RWPE1 (cell line): ENCODE results near the gene ST3GAL6.

ENCODE experiments used
- CTCF ChIA-PET: fragments of 350-600 bp; sonication (Branson Sonifier 250); formaldehyde crosslinking; extraction: SDS; loops from one replicate; lab custom pipeline; 2021; lab: Yijun Ruan, JAX
- POLR2A ChIA-PET: fragments of 400-600 bp; formaldehyde crosslinking; extraction: SDS; loops from one replicate; lab custom pipeline; 2020; ENCODE audit warnings: antibody characterized with exemption; ENCODE audit not compliant: low non-redundant PET; lab: Yijun Ruan, JAX
- DNase-seq: peaks from one replicate; pipeline ENCODE4 v3.0.0; 2012; ENCODE audit warnings: low spot score
- H3K27ac ChIP-seq: fragments of 450-650 bp; 2 replicates; pipeline ENCODE4 v1.5.1; 2017
- TF ChIP-seq, protein P1 (sequence below): fragments of 450-650 bp; conservative IDR thresholded peaks from 2 replicates; pipeline ENCODE4 v1.5.1; 2017; ENCODE audit warnings: low read depth, mild to moderate bottlenecking

The ST3GAL6 gene

DNA sequence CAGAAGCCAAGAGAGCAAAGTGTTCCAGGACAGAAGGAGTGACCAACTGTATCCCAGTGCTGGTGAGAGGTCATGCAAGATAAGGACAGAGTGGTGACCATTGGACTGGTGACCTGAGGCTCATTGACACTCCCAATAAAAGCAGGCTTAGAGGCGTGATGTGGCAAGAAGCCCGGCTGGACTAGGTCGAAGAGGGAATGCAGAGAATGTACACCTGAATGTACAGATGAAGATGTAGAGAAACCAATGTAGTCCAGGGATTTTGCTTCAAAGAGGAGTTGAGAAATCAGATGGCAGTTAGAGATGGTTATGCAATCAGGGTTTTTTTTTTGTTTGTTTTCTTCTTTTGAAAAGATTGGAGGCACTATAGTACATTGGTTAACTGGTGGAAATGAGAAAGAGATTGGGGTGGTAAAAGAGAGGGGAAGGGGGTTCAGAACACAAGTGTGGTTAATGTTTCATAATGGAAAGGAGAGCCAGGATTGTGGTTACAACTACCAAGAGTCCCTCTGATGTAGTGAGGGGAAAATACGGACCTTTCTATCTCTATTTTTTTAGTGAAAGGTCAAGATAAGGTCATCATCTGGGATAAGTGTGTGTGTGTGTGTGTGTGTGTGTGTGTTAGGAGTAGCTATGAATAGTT lies 23.3 kb downstream of the ST3GAL6 start:
- TF ChIP-seq, protein P1, sequence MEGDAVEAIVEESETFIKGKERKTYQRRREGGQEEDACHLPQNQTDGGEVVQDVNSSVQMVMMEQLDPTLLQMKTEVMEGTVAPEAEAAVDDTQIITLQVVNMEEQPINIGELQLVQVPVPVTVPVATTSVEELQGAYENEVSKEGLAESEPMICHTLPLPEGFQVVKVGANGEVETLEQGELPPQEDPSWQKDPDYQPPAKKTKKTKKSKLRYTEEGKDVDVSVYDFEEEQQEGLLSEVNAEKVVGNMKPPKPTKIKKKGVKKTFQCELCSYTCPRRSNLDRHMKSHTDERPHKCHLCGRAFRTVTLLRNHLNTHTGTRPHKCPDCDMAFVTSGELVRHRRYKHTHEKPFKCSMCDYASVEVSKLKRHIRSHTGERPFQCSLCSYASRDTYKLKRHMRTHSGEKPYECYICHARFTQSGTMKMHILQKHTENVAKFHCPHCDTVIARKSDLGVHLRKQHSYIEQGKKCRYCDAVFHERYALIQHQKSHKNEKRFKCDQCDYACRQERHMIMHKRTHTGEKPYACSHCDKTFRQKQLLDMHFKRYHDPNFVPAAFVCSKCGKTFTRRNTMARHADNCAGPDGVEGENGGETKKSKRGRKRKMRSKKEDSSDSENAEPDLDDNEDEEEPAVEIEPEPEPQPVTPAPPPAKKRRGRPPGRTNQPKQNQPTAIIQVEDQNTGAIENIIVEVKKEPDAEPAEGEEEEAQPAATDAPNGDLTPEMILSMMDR, result no peak
- H3K27ac ChIP-seq, result 0 out of 2 replicates have a peak overlapping the region, but pooled peaks have one; percentile 34
- DNase-seq, result no peak
- POLR2A ChIA-PET, result no interaction called here
- CTCF ChIA-PET, result no interaction called here

DNA sequence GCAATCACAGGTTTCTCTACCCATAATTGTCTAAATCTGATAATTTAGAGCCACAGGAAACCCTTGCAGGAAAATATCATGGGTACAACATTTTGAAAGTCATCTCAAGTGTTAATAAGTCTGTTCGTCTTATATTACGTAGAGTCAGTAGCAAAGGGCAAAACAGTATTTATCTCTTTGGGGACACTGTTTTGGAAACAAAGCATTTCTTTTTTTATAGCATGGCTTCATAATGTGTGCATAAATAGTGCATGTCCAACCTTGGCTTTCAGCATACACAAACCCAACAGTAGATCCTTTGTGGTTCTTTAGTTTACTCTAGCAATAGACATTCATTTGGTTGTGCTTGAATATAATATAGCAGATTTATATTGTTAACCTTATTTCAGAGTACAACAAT lies 24.0 kb downstream of the ST3GAL6 start:
- no peak overlapping the region for H3K27ac ChIP-seq
- TF ChIP-seq, protein P1, result no peak
- CTCF ChIA-PET, result no interaction called here
- POLR2A ChIA-PET, result no interaction called here
- DNase-seq, result no peak

DNA sequence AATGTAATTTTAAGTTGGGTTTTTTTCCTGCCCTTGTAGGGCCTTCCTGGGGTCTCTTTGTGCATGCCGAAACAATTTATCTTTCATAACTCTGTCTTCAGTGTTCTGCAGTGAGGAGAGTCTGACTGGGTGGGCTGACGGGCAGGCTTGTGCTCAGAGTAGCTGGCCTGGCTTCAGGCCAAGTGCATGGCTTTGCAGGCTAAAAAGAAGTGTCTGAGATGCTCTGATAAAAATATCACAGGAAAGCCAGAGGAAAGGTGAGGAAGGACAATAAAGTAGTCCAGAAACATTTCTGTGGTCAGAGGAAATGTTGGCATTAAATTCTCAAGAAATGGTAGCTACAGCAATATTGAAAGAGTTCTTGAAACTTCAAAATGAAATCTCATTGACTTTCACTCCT lies 25.5 kb downstream of the ST3GAL6 start:
- DNase-seq, result no peak
- CTCF ChIA-PET, result no interaction called here
- POLR2A ChIA-PET, result no interaction called here
- TF ChIP-seq, protein P1, result no peak
- H3K27ac ChIP-seq, result no peak overlapping the region

DNA sequence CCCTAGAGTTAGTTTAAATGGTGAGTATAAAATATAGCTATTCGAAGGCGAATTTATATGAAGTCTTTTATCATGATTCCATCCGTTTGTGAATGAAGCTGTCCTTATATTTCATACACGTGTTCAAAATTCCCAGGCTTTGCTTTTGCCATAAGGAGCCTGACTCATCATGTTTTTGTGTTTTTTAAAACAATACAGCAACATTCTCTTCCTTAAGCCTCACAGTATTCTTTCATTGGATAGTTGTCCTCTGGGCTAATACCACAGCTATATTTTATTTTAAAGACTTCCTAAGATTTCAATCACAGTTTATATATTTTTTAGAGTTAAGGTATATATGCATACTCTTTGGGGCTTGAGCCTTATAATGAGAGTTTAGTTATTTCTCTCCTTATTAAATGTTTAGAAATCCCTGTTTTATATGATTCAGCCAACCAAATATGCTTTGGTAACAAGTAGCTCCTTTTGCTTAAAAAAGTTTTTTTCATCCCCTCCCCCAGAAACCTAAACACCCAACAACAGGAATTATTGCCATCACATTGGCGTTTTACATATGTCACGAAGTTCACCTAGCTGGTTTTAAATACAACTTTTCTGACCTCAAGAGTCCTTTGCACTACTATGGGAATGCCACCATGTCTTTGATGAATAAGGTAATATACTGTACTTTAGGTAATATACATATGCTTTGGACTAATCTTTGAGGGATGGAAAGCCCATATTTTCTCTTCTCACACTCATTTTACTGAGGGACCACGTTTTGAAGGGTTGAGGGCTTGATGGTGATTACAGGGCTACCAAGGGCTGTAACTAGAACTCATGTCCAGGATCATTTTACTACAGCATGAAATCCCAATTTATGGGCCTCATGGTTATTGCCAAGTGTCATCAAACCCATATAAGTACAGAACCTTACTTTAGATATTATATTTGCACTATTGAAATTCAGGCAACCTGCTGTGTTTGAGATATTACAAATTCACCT lies 28.5 kb downstream of the ST3GAL6 start:
- no peak overlapping the region for H3K27ac ChIP-seq
- ChIA-PET CTCF (interaction anchor here (0.6 to 0.9 kb wide), 2 partner anchors 189 kb away, joined by 4 to 5 read pairs; no protein-coding TSS in a partner anchor), POLR2A (no interaction called here)
- DNase-seq, result no peak
- TF ChIP-seq, protein P1, result no peak

DNA sequence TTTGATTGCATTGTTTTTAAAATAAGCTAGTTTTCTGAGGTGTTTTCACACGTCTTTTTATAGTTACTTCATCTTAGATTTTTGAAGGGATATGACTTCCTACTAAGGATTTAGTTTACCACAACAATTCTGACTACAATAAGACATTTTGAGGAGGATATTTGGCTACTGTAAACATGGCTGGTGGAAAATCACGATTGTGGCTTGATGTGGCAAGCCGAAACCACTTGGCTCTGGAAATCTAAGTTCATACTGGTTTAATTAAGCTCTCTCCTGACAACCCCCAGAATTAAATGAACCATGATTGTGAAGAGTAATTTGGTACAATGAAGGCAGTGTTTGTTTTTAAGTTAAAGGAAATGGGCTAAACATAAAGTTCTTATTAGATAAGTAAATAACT lies 30.8 kb downstream of the ST3GAL6 start:
- H3K27ac ChIP-seq, result no peak overlapping the region
- CTCF ChIA-PET, result interaction anchor here (0.9 kb wide), 1 partner anchor 192 kb away, joined by 5 read pairs; no protein-coding TSS in a partner anchor
- TF ChIP-seq, protein P1, result no peak
- POLR2A ChIA-PET, result no interaction called here
- DNase-seq, result no peak

DNA sequence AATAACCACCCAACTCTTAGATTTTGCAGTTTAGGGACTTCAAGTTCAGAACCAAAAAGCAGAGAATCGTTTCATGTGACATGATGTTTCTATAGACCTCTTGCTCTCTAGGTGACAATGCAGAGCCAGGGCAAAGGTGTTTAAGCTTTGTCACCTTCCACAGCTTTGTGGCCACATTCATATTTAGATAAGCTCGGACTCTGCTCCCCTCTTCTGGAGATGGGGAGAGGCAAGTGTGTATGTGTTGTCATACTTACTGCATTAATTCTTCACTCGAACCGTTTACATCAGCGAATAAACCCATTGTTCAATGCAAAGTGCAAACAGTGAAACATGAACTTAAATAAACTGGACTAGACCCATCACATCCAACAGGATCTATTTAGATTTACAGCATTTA lies 33.2 kb downstream of the ST3GAL6 start:
- ChIA-PET POLR2A (no interaction called here), CTCF (interaction anchor here (0.7 kb wide), 1 partner anchor 11 kb away, joined by 4 read pairs; no protein-coding TSS in a partner anchor)
- H3K27ac ChIP-seq, result no peak overlapping the region
- TF ChIP-seq, protein P1, result no peak
- DNase-seq, result no peak
